ENCODE data around the gene FHOD3. TPM values are rescaled to one million over a fixed set of nuclear protein-coding genes. Genes with fewer than 3 reads are reported as not detected.

The FHOD3 gene
- total RNA-seq, 1 experiment from 2014 or later = 15.1 TPM

- DNase-seq (ENCODE audit: low read depth) = peak; percentile 65
These were observed 178.9 kb downstream of the FHOD3 start for GRCh38 chr18:36476433-36476832.

- no peak for DNase-seq (ENCODE audit: low read depth)
These were observed 180.3 kb downstream of the FHOD3 start for GRCh38 chr18:36477776-36478175.

DNA sequence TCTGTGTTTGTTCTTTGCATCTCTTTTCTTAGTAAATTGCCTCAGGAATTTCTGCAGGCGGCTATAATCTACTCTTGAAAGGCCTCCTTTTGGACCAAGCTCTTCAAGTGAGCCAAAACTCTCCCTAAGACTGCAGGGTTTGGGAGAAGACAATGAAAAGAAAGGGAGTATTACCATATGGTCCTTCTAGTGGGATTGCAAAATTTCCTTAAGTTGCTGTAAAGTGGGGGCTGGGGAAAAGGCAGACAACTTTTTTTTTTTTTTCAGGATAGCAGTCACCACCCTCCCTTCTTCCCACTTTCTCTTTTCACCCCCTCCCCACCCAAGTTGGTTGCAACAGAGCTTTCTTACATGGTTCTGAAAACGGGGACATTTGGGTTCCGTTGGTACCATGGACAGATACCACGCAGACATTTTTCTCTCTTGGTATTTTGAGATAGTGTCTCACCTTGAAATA is 183.7 kb downstream of the FHOD3 start:
- no peak for DNase-seq (ENCODE audit: low read depth)

DNA sequence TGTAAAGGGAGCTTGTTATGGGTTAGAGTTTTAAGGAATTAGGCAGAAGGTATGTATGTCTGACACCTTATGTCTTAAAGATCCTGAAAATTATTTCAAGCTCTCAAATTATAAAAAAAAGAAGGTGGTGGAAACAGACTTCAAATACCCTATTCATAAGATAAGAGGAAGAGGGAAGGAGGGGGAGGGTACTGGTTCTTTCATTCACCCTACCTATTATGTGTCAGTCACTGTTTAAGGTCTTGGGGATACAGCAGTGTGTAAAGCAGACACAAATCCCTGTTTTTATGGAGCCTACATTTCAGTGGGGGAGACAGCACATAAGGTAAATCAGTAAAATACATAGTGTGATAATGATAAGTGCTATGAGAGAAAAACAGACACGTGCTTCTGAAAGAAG is 184.4 kb downstream of the FHOD3 start:
- DNase-seq (ENCODE audit: low read depth) = no peak

GRCh38 chr18:36484591-36484990 is 187.1 kb downstream of the FHOD3 start:
- peak; percentile 62 for DNase-seq (ENCODE audit: low read depth)

- DNase-seq (ENCODE audit: low read depth) = no peak
These were observed 188.3 kb downstream of the FHOD3 start for GRCh38 chr18:36485772-36486171.

GRCh38 chr18:36488131-36488530 is 190.6 kb downstream of the FHOD3 start:
- DNase-seq (ENCODE audit: low read depth) = no peak

DNA sequence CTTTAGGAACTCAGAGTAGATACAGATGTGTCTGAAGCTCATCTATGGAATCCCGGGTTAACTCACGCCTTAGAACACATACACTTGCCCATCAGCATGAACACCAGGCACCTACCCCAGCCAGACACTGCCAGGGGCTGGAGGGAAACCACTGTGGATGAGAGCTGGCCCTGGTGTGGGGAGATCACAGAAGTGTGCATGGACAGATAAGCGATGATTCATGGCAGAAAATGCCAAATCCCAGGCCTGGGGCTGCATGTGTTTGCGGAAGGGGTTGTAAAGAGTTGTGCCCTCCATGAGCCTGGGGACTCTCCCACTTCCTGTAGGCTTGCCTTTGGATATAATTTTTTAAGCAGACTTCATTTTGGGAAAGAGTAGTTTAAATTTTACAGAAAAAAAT is 193.4 kb downstream of the FHOD3 start:
- DNase-seq (ENCODE audit: low read depth) = peak; percentile 44

GRCh38 chr18:36492604-36493329 is 195.3 kb downstream of the FHOD3 start:
- DNase-seq (ENCODE audit: low read depth) = peak; percentile 71

DNA sequence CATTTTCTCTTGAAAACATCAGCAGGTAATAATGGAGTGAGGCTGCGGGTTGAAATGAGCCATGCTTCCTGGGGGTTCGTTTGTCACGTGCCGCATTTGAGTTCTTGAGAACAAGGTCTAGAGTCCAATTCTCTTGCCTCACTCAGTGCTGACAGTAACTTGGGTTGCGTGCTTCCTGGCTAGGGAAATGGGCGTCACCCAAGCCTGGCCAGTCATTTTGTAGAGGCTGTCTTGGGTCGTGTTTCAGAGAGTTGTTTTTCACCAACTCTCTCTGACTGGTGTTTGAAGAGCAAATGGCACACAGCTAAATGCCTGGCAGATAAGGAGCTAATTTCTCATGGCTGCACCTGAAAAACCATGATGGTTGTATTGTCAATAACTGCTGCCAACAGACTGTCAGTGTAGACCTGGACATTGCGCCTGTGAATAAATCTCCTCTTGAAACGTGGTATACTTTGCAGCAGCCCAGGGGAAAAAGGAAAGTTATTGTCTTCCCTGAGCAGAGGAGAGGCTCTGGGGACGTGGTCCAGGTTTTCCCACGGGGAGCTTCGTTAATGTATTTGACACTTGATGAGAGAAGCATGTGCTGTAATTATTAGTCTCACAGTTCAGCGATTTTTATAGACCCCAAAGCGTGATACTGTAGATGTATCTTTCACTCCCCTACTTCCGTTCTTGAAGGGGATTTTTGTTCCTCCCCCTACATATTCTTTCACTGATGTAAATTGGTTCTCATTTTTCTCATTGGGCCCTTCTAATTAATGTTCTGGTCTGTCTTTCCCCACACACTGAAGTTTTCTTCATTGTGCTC is 196.0 kb downstream of the FHOD3 start:
- DNase-seq (ENCODE audit: low read depth) = peak; percentile 84

DNA sequence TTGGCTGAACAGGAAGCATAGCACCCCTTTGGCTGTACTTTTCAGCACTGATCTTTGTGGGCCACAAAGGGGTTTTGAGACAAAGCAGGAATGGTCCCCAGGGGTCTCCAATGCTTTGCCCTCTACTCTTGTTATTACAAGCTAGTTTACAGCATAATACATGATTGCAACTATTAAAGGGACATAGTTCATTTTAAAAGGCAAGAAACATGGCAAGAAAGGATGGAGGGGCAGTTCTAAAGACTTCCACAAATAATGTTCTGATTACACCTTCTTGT is 196.6 kb downstream of the FHOD3 start:
- DNase-seq (ENCODE audit: low read depth) = no peak

DNA sequence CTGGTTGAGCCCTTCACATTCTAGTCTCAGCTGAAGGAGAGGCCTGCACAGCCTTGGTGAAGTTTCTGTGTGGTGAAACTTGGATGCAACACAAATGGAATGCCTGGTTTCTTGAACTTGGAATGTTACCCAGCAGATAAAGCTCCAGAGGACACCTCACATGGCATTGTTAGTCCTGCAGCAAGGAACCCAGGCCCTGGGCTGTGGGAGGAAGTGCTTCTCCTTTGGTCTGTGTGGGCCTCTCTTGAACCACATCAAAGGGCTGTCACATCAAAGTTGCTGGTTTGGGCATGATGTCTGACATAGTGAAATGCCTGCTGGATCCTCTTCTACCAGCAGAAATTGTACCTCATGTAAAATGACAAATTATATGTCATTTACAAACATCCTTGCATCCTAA is 198.5 kb downstream of the FHOD3 start:
- peak; percentile 91 for DNase-seq (ENCODE audit: low read depth)

DNA sequence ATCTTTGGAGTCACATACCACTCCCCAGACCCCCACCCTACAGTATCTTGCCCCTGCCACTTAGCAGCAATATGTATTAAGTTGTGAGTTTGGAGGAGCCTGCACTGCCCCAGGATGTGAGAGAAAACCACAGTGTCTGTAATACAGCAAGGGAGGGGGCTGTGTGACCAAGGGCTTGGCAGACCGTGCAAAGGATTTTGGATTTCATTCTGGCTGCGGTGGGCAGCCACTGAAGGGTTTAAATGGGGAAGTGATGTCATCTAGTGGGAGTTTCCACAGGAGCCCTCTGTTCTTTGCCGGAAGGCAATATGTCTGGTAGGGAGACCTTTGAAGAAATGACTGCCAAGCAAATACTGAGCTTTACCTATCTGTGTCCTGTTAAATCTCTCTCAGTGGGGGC is 202.4 kb downstream of the FHOD3 start:
- peak; percentile 89 for DNase-seq (ENCODE audit: low read depth)

GRCh38 chr18:36501100-36501499 is 203.6 kb downstream of the FHOD3 start:
- DNase-seq (ENCODE audit: low read depth) = no peak

DNA sequence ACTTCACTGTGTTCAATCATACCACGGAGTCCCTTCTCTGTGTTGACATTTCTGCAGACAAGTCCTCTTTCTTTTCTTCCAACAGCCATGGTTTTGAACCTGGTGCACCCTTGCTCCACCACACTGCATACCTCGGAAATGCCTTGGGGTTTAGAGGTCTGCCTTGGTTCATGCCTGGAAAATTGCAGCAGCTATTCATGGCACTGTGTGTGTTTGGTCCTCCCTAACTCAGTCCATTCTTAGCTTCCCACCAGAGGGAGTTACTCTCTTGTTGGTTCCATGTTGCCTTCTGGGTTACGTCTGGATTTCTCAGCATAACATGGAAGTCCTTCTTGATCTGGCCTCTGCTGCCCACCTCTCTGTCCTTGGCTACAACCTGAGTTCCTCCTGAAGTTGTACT is 206.0 kb downstream of the FHOD3 start:
- no peak for DNase-seq (ENCODE audit: low read depth)

- no peak for DNase-seq (ENCODE audit: low read depth)
These were observed 207.4 kb downstream of the FHOD3 start for GRCh38 chr18:36504928-36505327.

DNA sequence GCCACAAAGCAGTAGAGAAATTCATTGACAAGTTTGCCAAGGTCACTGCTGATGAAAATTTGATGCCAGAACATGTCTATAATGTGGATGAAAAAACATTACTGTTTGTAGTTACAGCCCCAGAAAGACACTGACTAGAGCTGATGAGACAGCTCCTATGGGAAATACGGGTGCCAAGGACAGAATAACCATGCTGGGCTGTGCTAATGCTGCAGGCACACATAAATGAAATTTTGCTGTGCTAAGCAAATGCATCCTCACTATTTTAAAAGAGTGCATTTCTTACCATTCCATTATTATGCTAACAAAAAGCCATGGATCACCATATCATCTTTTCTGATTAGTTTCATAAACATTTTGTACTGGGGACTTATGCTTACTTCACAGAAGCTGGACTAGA is 208.2 kb downstream of the FHOD3 start:
- no peak for DNase-seq (ENCODE audit: low read depth)

GRCh38 chr18:36509646-36510197 is 212.2 kb downstream of the FHOD3 start:
- no peak for DNase-seq (ENCODE audit: low read depth)

GRCh38 chr18:36511791-36512352 is 214.4 kb downstream of the FHOD3 start:
- DNase-seq (ENCODE audit: low read depth) = peak; percentile 51

DNA sequence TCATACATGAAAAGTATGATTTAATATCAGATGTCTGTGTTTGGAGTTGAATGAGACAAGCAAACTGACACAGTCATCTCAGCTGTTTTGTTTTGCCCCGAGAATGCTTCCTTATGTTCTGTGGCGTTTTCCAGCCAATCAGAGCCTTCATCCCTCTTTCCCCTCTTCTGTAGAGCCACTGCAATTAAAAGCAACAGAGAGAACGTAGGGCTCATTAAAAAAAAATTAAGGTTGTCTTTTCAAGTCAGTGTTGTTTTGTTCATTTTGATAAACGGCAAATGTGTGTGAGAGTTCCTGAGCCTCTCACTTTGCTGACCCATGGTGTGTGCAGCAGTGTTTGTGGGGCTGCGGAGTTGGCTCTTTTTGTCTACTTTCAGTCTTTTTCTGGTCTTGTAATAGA is 216.0 kb downstream of the FHOD3 start:
- no peak for DNase-seq (ENCODE audit: low read depth)

DNA sequence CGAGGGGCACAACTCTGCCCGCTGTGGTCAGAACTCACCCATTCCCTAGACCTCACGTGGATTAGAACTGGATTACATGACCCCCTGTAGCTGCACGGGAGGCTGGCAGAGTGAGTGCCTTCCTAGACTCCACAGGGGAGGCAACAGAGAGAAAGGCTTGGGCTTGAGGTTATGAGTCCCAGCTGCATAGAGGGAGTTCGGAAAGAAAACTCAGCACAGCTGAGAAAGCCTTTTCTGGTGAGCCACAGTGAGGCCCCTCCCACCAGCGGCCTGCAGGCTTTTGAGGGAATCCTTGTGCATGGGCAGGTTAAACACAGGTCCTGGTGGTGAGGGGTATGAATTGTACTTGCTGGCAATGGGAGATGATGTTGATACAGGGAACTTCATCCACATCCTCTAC is 217.3 kb downstream of the FHOD3 start:
- no peak for DNase-seq (ENCODE audit: low read depth)

DNA sequence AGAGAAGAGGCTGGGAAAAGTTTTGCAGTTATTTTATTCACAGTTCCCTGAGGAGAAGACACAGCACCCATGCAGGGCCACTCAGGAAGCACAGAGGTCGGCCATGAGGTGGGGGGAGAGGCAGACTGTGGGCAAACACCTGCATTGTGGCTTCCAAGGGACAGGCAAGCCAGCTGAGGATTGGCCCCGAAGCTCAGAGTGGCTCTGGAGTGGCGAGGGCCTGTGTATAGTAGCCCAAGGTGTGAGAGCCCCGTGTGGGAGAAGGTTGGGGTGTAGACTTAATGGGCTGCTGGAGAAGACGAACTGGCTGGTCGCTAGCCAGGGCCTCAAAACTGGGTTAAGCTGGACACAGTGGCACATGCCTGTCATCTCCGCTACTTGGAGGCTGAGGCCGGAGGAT is 218.7 kb downstream of the FHOD3 start:
- DNase-seq (ENCODE audit: low read depth) = no peak

DNA sequence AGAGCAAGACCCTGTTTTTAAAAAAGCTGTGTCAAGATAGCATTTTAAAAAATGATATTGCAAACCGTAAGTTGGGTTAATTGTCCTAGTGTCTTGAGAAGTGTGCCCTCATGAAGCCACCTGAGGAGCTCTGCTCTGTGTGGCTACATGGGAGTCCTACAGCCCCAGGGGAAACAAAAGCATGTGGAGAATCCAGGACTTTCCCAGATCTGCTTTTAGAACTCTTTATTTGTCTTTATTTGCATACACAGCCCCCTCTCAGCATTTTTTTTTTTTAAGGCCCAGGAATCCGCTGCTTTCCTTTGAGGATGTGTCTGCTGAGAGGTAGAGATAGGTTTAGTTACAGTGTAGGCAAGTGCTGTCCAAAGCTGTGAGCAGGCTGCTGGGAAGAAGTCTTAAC is 219.2 kb downstream of the FHOD3 start:
- DNase-seq (ENCODE audit: low read depth) = no peak

Measured in RPMI7951 (cell line).